ENCODE data around the gene RAPGEF4. TPM values are rescaled to one million over a fixed set of nuclear protein-coding genes. Genes with fewer than 3 reads are reported as not detected.

Gene RAPGEF4
- total and polyA plus RNA-seq, 8 donors = 3.6 to 23.7 (median 9.8) TPM; not detected in 1

Small RNAs within 50 kb of the gene (small RNA-seq; reads per million reads assigned to genes)
- 0 reads per million in 4 donors for gene RF01210

Other genes starting within 250 kb of the RAPGEF4 start
- 100 to 1,000 TPM in 1 of 5 donors, 10 to 100 TPM in 3, 1 to 10 TPM in 1; 7.6 to 133 (median 27.2) TPM for gene PDK1, start 179.8 kb upstream of the RAPGEF4 start, total RNA-seq
- gene PDK1, start 179.8 kb upstream of the RAPGEF4 start, polyA plus RNA-seq = 1 to 10 TPM; 2.8 to 4.1 (median 4.0) TPM

All from stomach (tissue), 8 donors.